GM21367 (cell line): ENCODE data around the gene PTPRG.
"Not testable (repeated sequence)": the region's sequence is repeated elsewhere in the genome, so short reads cannot be mapped to it uniquely, and the experiment has no call there.

Source experiments
- ATAC-seq: cut with Tn5 transposase; IDR thresholded peaks from one replicate; pipeline ENCODE4 v1.9.1; 2021; ENCODE audit not compliant: unreplicated experiment

Gene PTPRG

DNA sequence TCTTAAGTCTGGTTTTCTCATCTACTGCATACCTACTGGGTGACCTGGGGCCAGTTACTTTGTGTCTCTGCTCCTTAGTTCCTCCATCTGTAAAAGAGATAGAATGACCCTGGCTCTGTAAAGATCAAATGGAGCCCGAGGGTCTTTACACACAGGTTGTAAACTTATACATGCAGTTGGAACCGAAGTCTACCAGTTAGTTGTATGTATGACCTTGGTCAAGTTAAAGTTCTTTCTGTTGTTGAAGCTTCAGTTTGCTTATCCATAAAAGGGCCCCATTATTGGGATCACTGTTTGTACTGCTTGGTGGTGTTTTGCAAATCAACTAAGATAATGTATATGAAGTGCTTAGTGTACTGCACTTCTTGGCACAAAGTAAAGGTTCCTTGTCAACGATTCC lies 186.9 kb downstream of the PTPRG start:
- no peak for ATAC-seq

GRCh38 chr3:61750766-61751165 lies 189.4 kb downstream of the PTPRG start:
- no peak for ATAC-seq

DNA sequence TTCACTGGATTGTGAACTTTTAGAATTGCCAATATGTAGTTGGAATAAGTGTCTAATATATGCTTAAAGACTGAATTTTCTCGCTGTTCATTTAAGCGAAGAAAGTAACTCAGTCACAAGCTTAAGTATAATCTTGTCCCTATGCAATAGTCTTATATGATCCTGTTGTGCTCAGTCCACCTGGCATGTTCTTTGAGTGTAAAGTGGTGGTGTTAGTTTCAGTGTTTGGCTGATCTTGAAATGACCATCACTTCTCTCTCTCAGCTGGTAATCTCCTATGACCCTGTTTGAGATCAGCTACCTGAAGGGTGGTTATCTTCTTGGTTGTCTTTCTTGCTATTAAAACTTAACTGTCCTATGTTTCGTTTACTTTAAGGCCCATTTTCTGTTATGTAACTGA lies 197.5 kb downstream of the PTPRG start:
- no peak for ATAC-seq

GRCh38 chr3:61760783-61761182 lies 199.4 kb downstream of the PTPRG start:
- ATAC-seq: not testable (repeated sequence)

GRCh38 chr3:61761694-61762430 lies 200.5 kb downstream of the PTPRG start:
- no peak for ATAC-seq

DNA sequence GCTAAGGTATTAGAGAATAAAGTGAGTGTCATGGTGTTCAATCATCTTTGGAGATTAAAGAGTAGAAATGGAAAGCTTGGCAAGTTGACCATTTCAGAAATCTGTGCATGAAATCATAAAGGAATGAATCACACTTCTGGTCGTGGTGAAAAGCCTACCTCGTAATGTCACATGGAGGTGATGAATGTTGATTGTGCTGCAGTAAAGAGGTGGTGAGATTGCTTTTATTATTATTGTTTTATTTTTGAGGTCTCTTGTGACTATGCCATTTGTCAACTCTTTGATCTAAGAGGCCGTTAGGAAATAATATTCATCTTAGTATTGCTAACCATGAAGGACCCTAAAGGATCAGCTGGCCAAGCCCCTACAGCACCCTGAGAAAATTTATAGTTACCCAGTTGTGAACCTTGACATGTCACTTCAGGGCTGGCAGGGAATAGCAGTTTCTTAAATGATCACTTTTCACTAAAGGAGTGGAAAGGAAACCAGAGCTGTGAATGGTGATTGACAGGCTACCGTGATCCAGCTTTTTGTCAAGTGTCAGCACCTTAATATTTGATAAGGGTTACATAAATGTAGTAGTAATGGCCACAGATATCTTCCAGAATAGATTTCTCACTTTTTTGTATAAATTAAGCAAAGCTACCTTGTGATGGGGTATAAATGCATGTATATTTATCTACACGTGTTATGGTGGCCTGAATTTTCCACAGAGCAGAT lies 203.9 kb downstream of the PTPRG start:
- ATAC-seq: no peak

DNA sequence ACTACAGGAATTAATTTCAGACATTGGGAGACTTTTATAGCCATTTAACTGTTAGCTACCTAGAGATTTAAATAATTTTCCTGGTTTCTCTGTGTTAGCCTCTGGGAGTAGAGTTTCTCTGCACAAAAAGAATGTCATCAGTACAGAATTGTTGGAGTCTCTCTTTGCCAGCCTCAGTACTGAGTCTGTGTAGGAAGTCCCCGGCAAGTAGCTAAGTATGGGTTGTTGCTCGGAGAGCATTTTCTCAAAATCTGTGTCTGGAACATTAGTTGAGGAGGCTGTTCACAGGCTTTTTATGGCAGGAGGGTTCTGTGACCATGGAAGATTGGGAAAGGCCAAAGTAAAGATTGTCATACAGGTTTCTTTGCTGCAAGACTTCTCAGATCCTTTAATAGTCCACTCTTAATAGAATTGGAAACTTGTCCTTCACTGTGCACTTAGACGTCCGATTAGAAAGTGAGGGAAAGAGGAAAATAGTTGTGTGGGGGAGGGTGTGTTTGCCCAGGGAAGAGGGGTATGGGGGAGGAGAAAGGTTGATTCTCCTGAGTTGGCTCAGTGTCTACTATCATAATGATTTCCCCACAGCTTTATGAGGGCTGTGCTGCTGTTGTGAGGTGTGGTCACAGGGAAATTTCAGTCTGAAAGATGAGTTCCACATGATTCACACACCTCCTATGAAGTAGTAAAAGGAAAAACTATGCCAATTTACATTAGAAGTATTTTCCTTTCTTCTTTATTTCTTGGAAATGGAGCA lies 207.1 kb downstream of the PTPRG start:
- ATAC-seq: no peak

GRCh38 chr3:61769266-61769990 lies 208.1 kb downstream of the PTPRG start:
- no peak for ATAC-seq

- ATAC-seq: no peak
Observed at GRCh38 chr3:61771976-61772375, 210.6 kb downstream of the PTPRG start.

- ATAC-seq: no peak
Observed at GRCh38 chr3:61772456-61772855, 211.1 kb downstream of the PTPRG start.

DNA sequence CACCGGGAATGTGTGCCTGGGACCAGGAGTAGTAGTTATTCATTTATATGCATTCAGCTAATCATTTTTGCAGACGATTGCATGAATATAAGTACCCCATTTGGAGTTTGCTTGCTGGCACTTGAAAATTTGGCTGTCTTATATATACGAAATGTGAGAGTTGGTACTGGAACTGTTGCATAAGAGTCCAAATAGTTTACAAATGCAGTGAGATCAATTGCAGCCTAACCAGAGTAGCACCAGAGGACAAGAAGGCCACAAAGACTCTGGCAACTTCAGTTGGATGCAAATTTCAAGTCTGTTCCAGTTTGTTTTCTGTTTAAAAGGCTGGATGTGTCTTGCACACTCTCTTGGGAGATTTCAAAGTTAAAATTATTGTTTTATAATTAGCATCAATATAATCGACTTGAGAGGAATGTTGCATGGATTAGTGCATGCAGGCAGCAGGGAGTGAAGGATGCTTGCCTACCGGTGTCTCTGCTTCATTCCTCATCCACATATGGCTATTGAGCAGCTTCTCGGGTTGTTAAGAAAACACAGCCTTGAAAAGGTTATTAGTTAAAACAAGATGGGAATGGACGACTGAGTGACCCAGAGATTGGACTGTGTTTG lies 213.0 kb downstream of the PTPRG start:
- no peak for ATAC-seq

DNA sequence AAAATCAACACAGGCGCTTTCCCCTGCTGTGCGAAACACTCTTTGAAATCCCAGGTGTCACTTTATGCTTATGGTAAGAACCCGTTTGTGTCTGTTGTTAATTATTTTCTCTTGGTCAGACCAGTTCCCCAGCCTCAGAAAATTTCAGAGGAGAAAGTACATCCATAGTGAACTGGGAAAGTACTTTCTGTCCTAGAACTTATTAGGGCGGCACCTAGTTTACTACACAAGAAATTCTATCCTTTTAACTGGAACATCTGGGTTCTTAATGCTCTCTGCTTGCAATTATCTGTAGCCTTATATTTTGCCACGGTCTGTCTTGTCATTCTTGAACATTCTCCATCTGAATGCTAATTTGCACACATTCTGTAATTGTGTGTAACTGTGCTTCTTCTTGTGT lies 215.0 kb downstream of the PTPRG start:
- no peak for ATAC-seq

DNA sequence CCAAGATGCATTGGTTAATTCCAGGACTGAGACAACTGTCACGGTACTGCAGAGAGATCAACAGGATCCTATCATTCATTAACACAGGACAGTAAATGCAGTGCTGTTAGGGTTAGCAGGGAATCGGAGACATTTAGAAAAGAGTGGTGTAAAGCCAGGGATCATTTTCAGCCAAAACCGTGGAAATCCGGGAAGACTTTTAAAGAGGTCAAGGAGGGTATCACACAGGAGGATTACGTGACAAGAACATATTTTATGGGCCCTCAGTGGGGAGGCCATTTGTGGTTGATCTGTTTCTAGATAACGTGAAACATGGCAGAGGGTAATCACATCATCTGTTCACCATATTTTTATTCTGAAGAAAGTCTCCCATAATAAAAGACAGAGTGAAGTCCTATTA lies 216.1 kb downstream of the PTPRG start:
- no peak for ATAC-seq

- ATAC-seq: no peak
Observed at GRCh38 chr3:61778095-61778494, 216.7 kb downstream of the PTPRG start.

GRCh38 chr3:61780016-61780415 lies 218.6 kb downstream of the PTPRG start:
- no peak for ATAC-seq

- ATAC-seq: no peak
Observed at GRCh38 chr3:61780455-61781228, 219.3 kb downstream of the PTPRG start.

GRCh38 chr3:61783993-61784718 lies 222.8 kb downstream of the PTPRG start:
- ATAC-seq: no peak

GRCh38 chr3:61788623-61789507 lies 227.5 kb downstream of the PTPRG start:
- ATAC-seq: no peak
